ENCODE data around the gene IL4. TPM values are rescaled to one million over a fixed set of nuclear protein-coding genes. Genes with fewer than 3 reads are reported as not detected.
A peak's percentile ranks its signal among the peaks of the same experiment; 100 is the strongest.
"Not testable (repeated sequence)": the region's sequence is repeated elsewhere in the genome, so short reads cannot be mapped to it uniquely, and the experiment has no call there.

IL4 gene
- not detected for total RNA-seq
- polyA plus RNA-seq, result not detected
- total RNA-seq, result 0 to 0.07 (median 0) reads per million in 6 experiments

DNA sequence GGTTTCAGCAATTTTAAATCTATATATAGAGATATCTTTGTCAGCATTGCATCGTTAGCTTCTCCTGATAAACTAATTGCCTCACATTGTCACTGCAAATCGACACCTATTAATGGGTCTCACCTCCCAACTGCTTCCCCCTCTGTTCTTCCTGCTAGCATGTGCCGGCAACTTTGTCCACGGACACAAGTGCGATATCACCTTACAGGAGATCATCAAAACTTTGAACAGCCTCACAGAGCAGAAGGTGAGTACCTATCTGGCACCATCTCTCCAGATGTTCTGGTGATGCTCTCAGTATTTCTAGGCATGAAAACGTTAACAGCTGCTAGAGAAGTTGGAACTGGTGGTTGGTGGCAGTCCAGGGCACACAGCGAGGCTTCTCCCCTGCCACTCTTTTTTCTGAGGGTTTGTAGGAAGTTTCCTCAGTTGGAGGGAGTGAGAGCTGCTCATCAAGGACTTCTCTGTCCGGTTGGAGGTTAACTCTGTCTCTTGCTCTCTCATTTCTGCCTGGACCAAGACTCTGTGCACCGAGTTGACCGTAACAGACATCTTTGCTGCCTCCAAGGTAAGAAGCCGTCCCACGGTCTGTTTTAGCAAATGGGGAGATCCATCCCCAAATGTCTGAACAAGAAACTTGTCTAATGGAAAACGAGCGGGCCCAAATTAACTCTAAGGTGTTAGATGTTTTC lies at the start of gene IL4:
Gene IL4 (plus strand): TSS at position 51 of the 692 bp plus-strand sequence. CDS start 62 bp downstream, at position 113.
- H3K4me3 Mint-ChIP-seq, result peak within 1 kb of the TSS in 1 of 10 donors; percentile 63
- DNase-seq (no peak), ATAC-seq (no peak)
- no peaks in the 10 kb centered on the region for H3K27me3 Mint-ChIP-seq
- no peaks in the 10 kb centered on the region for H3K36me3 Mint-ChIP-seq
- H3K4me1 Mint-ChIP-seq, result peaks cover 0 to 8% (median 0%) of the 10 kb centered on the region in 4 donors
- H3K9me3 Mint-ChIP-seq, result no peaks in the 10 kb centered on the region
- peak within 1 kb of the TSS in 3 of 10 donors; percentile 4 to 66 (median 40) for H3K27ac Mint-ChIP-seq
- POLR2A ChIA-PET, result no interaction called here

DNA sequence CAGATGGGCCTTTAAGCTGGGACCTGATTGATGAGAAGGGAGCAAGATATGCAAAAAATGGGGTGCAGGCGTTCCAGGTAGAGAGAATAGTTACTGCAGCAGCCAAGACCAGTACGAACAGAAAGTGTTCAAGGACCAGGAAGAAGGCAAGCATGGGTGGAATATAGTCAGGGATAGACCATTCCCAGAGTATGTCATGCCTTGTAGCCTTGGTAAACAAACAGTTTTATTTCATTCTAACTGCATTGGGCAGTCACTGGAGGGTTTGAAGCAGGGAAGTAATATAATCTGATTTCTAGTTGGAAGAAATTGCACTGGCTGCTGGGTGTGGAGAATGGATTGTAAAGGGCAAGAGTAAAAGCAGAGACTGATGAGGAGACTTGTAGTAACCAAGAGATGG lies 46.3 kb upstream of the IL4 start:
- Mint-ChIP-seq H3K4me3 (no peak overlapping the region), H3K27ac (no peak overlapping the region), H3K27me3 (no peaks in the 10 kb centered on the region), H3K9me3 (no peaks in the 10 kb centered on the region), H3K4me1 (peaks cover 0 to 5% (median 4%) of the 10 kb centered on the region in 4 donors), H3K36me3 (peaks cover 4 to 68% (median 20%) of the 10 kb centered on the region in 3 donors)
- POLR2A ChIA-PET, result no interaction called here
- no peak for ATAC-seq
- no peak for DNase-seq

DNA sequence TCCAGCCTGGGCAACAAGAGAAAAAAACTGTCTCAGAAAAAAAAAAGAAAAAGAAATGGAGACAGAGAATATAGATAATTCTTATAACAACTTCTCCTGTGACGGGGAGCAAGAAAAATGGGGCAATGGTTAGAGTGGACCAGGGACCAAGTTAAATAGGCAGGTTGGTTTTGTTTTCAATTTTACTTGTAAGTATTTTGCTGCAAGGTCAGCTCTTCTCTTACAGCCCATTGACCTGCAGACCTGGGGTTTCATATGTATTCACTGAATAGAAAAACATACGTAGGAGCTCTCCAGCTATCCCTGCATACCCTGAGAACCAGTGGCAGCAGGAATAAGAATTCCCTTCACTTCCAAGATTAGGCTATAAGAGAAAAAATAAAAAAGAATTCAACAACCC lies 45.0 kb upstream of the IL4 start:
- DNase-seq (no peak), ATAC-seq (no peak)
- Mint-ChIP-seq H3K27me3 (no peaks in the 10 kb centered on the region), H3K4me1 (peaks cover 0 to 5% (median 4%) of the 10 kb centered on the region in 4 donors), H3K9me3 (no peaks in the 10 kb centered on the region), H3K27ac (peak overlapping the region in 1 of 10 donors; percentile 30), H3K36me3 (peaks cover 4 to 62% (median 14%) of the 10 kb centered on the region in 3 donors), H3K4me3 (no peak overlapping the region)
- POLR2A ChIA-PET, result no interaction called here

DNA sequence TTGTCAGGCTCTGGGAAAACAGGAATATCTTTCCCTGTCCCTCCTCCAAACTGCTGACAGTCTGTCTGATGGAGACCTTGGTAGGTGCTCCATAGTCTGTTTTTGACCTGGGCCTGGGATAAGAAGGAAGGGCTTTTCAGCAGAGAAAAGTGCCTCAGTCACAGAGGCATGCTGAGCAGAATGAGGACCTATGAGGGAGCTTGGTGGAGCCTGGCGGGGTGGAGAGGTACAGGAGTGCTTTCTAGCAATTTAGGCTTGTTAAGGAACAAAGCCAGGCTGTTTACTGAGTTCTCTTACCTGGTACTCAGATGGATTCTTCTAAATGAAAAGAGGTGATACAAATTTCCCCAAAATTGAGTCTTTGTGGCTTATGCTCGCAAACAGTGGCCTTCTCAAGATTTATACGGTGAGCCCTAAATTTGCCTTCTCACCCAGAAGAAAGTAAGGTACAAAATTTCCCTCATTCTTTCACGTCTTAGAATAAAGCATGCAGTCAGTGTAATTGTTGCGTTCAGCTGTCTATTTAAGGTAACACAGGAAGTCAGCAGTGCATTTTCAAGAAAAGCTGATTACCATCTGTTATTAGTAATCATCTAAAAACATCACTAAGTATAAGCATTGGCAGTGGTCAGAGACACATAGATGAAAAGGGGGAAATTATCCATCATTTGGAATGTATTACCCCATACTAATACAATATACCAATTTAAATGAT lies 44.4 kb upstream of the IL4 start:
- Mint-ChIP-seq H3K36me3 (peaks cover 4 to 64% (median 10%) of the 10 kb centered on the region in 3 donors), H3K9me3 (no peaks in the 10 kb centered on the region), H3K4me1 (peaks cover 0 to 5% (median 4%) of the 10 kb centered on the region in 4 donors), H3K4me3 (no peak overlapping the region), H3K27me3 (no peaks in the 10 kb centered on the region), H3K27ac (peak overlapping the region in 2 of 10 donors; percentile 18 to 30)
- no peak for ATAC-seq
- POLR2A ChIA-PET, result no interaction called here
- no peak for DNase-seq

DNA sequence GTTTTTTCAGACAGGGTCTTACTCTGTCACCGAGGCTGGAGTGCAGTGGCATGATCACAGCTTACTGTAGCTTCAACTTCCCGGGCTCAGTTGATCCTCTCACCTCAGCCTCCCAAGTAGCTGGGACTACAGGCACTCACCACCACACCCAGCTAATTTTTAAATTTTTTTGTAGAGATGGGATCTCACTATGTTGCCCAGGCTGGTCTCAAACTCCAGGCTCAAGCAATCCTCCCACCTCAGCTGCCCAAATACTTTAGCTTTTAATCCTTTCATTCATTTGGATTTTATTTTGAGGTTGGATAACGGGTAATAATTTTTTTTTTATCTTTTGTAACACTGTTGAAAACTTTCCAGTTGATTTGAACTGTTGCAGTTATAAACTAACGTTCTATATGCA lies 40.2 kb upstream of the IL4 start:
- DNase-seq, POLR2A ChIA-PET, H3K27ac Mint-ChIP-seq, H3K27me3 Mint-ChIP-seq, H3K9me3 Mint-ChIP-seq, H3K4me3 Mint-ChIP-seq, H3K4me1 Mint-ChIP-seq, ATAC-seq: not testable (repeated sequence)
- peaks cover 0 to 74% (median 15%) of the 10 kb centered on the region in 3 donors for H3K36me3 Mint-ChIP-seq

DNA sequence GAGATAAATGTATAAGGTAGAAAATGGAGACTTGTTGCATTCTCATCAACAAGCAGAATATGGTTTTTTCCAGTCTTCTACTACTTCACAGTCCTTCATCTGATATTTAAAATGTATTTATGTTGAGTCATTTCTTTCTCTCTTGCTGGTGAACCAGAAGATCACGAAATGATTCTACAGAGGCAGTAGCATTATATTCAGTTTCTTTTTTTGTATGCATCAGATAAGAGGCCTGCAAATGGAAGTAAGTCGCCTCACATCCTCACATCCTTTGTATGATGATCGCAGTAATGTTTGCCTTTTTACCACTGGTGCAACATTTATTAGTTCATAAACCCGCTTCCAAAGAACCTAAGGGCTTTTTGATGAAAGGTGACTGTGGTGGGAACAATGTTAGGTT lies 37.9 kb upstream of the IL4 start:
- Mint-ChIP-seq H3K4me1 (peaks cover 0 to 6% (median 2%) of the 10 kb centered on the region in 4 donors), H3K27me3 (no peaks in the 10 kb centered on the region), H3K36me3 (peaks cover 0 to 81% (median 14%) of the 10 kb centered on the region in 3 donors), H3K9me3 (no peaks in the 10 kb centered on the region), H3K4me3 (no peak overlapping the region), H3K27ac (no peak overlapping the region)
- no peak for ATAC-seq
- DNase-seq, result no peak
- POLR2A ChIA-PET, result no interaction called here

DNA sequence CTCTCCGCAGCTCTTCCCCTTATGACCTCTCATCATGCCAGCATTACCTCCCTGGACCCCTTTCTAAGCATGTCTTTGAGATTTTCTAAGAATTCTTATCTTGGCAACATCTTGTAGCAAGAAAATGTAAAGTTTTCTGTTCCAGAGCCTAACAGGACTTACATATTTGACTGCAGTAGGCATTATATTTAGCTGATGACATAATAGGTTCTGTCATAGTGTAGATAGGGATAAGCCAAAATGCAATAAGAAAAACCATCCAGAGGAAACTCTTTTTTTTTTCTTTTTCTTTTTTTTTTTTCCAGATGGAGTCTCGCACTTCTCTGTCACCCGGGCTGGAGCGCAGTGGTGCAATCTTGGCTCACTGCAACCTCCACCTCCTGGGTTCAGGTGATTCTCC lies 36.5 kb upstream of the IL4 start:
- Mint-ChIP-seq H3K4me1 (peaks cover 0 to 5% (median under 1%) of the 10 kb centered on the region in 4 donors), H3K27me3 (no peaks in the 10 kb centered on the region), H3K9me3 (no peaks in the 10 kb centered on the region), H3K27ac (no peak overlapping the region), H3K36me3 (peaks cover 0 to 80% (median 19%) of the 10 kb centered on the region in 3 donors), H3K4me3 (no peak overlapping the region)
- DNase-seq (no peak), ATAC-seq (no peak)
- POLR2A ChIA-PET, result no interaction called here

DNA sequence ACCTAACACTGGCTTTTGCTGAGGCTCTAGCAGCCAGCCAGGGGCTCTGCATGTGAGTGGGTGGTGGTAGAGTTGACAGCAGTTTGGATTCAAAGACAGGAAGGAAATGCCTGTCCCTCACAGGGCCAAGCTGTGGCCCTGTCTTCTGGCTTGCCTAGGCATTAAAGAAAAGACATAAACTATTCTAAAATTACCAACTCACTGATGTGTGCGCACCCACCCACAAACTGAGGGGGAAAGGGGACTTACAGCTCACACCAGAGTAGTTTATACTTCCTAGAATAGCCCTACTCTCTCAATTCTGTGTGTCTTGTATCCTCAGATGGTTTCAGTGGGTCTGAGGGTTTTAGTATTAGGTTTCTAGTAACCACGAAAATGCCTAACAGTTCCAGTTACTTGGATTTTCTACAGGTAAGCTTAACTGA lies 34.1 kb upstream of the IL4 start:
- H3K27me3 Mint-ChIP-seq, result no peaks in the 10 kb centered on the region
- no peak overlapping the region for H3K4me3 Mint-ChIP-seq
- no peak overlapping the region for H3K27ac Mint-ChIP-seq
- DNase-seq (no peak), ATAC-seq (no peak)
- H3K9me3 Mint-ChIP-seq, result no peaks in the 10 kb centered on the region
- POLR2A ChIA-PET, result no interaction called here
- H3K4me1 Mint-ChIP-seq, result peaks cover 0 to 5% (median under 1%) of the 10 kb centered on the region in 4 donors
- H3K36me3 Mint-ChIP-seq, result peaks cover 0 to 73% (median 25%) of the 10 kb centered on the region in 3 donors

DNA sequence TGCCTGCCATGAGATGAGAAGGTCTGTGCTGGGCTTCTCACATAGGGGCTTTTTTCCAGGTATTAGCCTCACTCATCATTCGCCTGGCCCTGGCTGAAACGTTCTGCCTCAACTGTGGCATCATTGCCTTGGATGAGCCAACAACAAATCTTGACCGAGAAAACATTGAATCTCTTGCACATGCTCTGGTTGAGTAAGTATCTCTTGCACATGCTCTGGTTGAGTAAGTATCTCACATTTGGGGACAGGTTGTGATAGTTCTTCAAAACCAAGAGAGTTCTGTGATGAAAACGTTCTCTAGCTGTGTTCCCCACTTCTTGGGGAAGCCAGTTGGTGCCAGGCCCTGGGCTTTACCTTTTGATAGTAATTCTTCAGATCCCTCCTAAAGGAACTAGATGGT lies 33.2 kb upstream of the IL4 start:
- Mint-ChIP-seq H3K4me3 (no peak overlapping the region), H3K36me3 (peaks cover 0 to 67% (median 28%) of the 10 kb centered on the region in 3 donors), H3K27ac (no peak overlapping the region), H3K27me3 (no peaks in the 10 kb centered on the region), H3K9me3 (no peaks in the 10 kb centered on the region), H3K4me1 (peaks cover 0 to 6% (median 2%) of the 10 kb centered on the region in 4 donors)
- POLR2A ChIA-PET, result no interaction called here
- ATAC-seq (no peak), DNase-seq (no peak)

DNA sequence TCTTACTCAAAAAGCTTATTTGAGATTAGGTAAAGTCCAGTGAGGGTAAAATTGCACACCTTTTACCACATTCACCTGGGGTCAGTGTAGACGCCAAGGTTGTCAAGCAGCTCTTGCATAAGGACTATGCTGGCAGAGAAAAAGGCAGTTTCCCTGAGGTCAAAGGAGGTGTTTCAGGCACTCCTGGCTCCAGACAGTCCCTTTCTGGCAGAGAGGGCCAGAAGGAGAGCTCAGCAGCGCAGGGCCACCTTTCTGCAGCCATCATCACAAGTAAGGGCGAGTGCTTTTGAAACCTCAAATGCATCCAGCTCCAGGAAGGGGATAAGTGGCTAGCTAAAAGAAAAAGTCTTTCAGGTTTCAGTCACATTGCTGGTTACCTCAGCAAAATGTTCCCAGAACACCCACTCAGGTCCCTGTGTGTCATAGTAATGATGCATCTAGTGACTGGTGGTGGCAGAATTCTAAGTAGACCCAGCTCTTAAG lies 32.5 kb upstream of the IL4 start:
- no peaks in the 10 kb centered on the region for H3K27me3 Mint-ChIP-seq
- peaks cover 0 to 64% (median 28%) of the 10 kb centered on the region in 3 donors for H3K36me3 Mint-ChIP-seq
- H3K27ac Mint-ChIP-seq, result no peak overlapping the region
- ATAC-seq (no peak), DNase-seq (no peak)
- peaks cover 0 to 2% (median 0%) of the 10 kb centered on the region in 9 donors for H3K9me3 Mint-ChIP-seq
- peaks cover 0 to 6% (median 2%) of the 10 kb centered on the region in 4 donors for H3K4me1 Mint-ChIP-seq
- POLR2A ChIA-PET, result no interaction called here
- no peak overlapping the region for H3K4me3 Mint-ChIP-seq

DNA sequence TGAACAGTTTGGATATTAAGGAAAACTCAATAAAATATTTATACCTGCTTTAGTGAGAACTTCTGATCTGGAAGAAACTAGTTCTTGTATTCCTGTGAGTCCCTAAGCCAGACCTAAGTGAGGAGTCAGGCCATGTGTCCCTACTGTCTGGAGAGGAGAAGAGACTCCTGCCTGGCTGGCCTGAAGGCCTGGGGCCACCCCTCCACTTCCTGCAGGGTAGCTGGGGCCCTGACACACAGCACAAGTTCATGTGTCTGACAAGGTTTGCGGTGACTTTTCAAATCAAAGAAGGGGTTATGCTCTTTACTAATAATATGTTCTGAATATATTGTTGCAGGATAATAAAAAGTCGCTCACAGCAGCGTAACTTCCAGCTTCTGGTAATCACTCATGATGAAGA lies 31.9 kb upstream of the IL4 start:
- ATAC-seq (no peak), DNase-seq (no peak)
- H3K36me3 Mint-ChIP-seq, result peaks cover 0 to 64% (median 28%) of the 10 kb centered on the region in 3 donors
- H3K27ac Mint-ChIP-seq, result peak overlapping the region in 2 of 10 donors; percentile 24 to 50
- H3K9me3 Mint-ChIP-seq, result peaks cover 0 to 3% (median 0%) of the 10 kb centered on the region in 9 donors
- H3K27me3 Mint-ChIP-seq, result no peaks in the 10 kb centered on the region
- no peak overlapping the region for H3K4me3 Mint-ChIP-seq
- POLR2A ChIA-PET, result no interaction called here
- H3K4me1 Mint-ChIP-seq, result peaks cover 0 to 6% (median 2%) of the 10 kb centered on the region in 4 donors

DNA sequence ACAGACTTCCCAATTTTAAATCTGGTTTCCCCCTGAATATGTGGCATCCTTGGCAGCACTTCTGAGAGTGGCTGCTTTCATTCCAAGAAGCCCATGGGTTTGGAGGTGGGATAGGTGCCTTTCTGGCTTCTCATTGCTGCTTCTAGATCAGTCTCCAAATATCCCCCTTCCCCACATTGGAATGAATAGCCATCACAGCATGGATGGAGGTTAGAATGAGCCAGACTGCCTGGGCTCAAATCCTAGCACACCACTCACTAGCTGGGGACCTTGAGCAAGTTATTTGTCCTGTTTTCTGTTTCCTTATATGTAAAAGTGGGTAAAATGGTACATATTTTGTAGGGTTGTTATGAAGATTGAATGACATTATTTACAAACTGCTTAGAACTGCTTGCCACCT lies 29.6 kb upstream of the IL4 start:
- no peak for ATAC-seq
- Mint-ChIP-seq H3K27me3 (no peaks in the 10 kb centered on the region), H3K36me3 (peaks cover 11 to 42% (median 20%) of the 10 kb centered on the region in 3 donors), H3K4me3 (no peak overlapping the region), H3K4me1 (peaks cover 0 to 6% (median 2%) of the 10 kb centered on the region in 4 donors), H3K27ac (peak overlapping the region in 1 of 10 donors; percentile 8), H3K9me3 (peaks cover 2 to 21% (median 14%) of the 10 kb centered on the region in 9 donors)
- POLR2A ChIA-PET, result no interaction called here
- DNase-seq, result no peak

Measured in naive thymus-derived CD8-positive, alpha-beta T cell (primary cell).